Chondrocyte (in vitro differentiated cells): Measurements from ENCODE around the gene ANXA7. TPM values are rescaled to one million over a fixed set of nuclear protein-coding genes. Genes with fewer than 3 reads are reported as not detected.
"Not testable (repeated sequence)": the region's sequence is repeated elsewhere in the genome, so short reads cannot be mapped to it uniquely, and the experiment has no call there.

Experiments used
- DNase-seq: peaks from one replicate; pipeline ENCODE4 v3.0.0; 2021; ENCODE audit warnings: mixed read lengths, low spot score
- H3K27ac Mint-ChIP-seq: one replicate; pipeline ENCODE4 v1.8.0; 2021; ENCODE audit warnings: mild to moderate bottlenecking, moderate library complexity, mixed read lengths; ENCODE audit not compliant: unreplicated experiment
- H3K27me3 Mint-ChIP-seq: 2 replicates; pipeline ENCODE4 v1.8.0; 2021; ENCODE audit warnings: low read depth, mixed read lengths
- H3K36me3 Mint-ChIP-seq: 2 replicates; pipeline ENCODE4 v1.8.0; 2021; ENCODE audit warnings: low read depth, mixed read lengths
- H3K4me1 Mint-ChIP-seq: 2 replicates; pipeline ENCODE4 v1.8.0; 2021; ENCODE audit warnings: low read depth, mild to moderate bottlenecking, mixed read lengths
- H3K4me3 Mint-ChIP-seq: one replicate; pipeline ENCODE4 v1.8.0; 2021; ENCODE audit warnings: mild to moderate bottlenecking, moderate library complexity, mixed read lengths; ENCODE audit not compliant: unreplicated experiment
- H3K9me3 Mint-ChIP-seq: 2 replicates; pipeline ENCODE4 v1.8.0; 2021; ENCODE audit warnings: low read depth, mixed read lengths
- CTCF ChIP-seq: fragments of 200-600 bp; sonication (generic); IDR thresholded peaks from 2 replicates; pipeline ENCODE4 v1.5.0; 2021; ENCODE audit warnings: antibody characterized with exemption, mild to moderate bottlenecking, moderate library complexity
- total RNA-seq: library from RNA; stranded (reverse); gene quantifications from 3 replicates; pipeline ENCODE4 v1.2.1, GENCODE V29; 2021

Gene ANXA7
- total RNA-seq, 1 donor from 2014 or later, result 93.5 TPM

- Mint-ChIP-seq H3K27me3 (peaks cover 2% of the 10 kb centered on the region), H3K4me3 (no peak overlapping the region), H3K27ac (no peak overlapping the region), H3K4me1 (no peaks in the 10 kb centered on the region), H3K36me3 (no peaks in the 10 kb centered on the region), H3K9me3 (no peaks in the 10 kb centered on the region)
- no peak for DNase-seq
- no peak for TF ChIP-seq CTCF
Observed at GRCh38 chr10:73340121-73340520, 73.7 kb downstream of the ANXA7 start.

- no peak for DNase-seq
- Mint-ChIP-seq H3K4me1 (no peaks in the 10 kb centered on the region), H3K27me3 (peaks cover 2% of the 10 kb centered on the region), H3K36me3 (no peaks in the 10 kb centered on the region), H3K4me3 (no peak overlapping the region), H3K27ac (no peak overlapping the region), H3K9me3 (no peaks in the 10 kb centered on the region)
- TF ChIP-seq CTCF, result no peak
Observed at GRCh38 chr10:73339436-73339835, 74.4 kb downstream of the ANXA7 start.

- no peak for DNase-seq
- Mint-ChIP-seq H3K4me3 (no peak overlapping the region), H3K36me3 (no peaks in the 10 kb centered on the region), H3K27me3 (peaks cover 6% of the 10 kb centered on the region), H3K27ac (no peak overlapping the region), H3K4me1 (no peaks in the 10 kb centered on the region), H3K9me3 (no peaks in the 10 kb centered on the region)
- TF ChIP-seq CTCF, result no peak
Observed at GRCh38 chr10:73338801-73339368, 75.0 kb downstream of the ANXA7 start.

- Mint-ChIP-seq H3K27me3 (peaks cover 29% of the 10 kb centered on the region), H3K9me3 (no peaks in the 10 kb centered on the region), H3K4me1 (no peaks in the 10 kb centered on the region), H3K4me3 (no peak overlapping the region), H3K36me3 (peaks cover 1% of the 10 kb centered on the region), H3K27ac (no peak overlapping the region)
- no peak for TF ChIP-seq CTCF
- no peak for DNase-seq
Observed at GRCh38 chr10:73333202-73333601, 80.7 kb downstream of the ANXA7 start.

GRCh38 chr10:73332379-73332778, 81.5 kb downstream of the ANXA7 start:
- peaks cover 29% of the 10 kb centered on the region for H3K27me3 Mint-ChIP-seq
- no peak overlapping the region for H3K4me3 Mint-ChIP-seq
- no peak overlapping the region for H3K27ac Mint-ChIP-seq
- no peaks in the 10 kb centered on the region for H3K4me1 Mint-ChIP-seq
- peaks cover 2% of the 10 kb centered on the region for H3K9me3 Mint-ChIP-seq
- DNase-seq, result no peak
- H3K36me3 Mint-ChIP-seq, result peaks cover 3% of the 10 kb centered on the region
- no peak for TF ChIP-seq CTCF

- H3K36me3 Mint-ChIP-seq, DNase-seq, H3K4me3 Mint-ChIP-seq, H3K4me1 Mint-ChIP-seq, H3K27ac Mint-ChIP-seq, H3K9me3 Mint-ChIP-seq: not testable (repeated sequence)
- H3K27me3 Mint-ChIP-seq, result peaks cover 26% of the 10 kb centered on the region
Observed at GRCh38 chr10:73328523-73328922, 85.3 kb downstream of the ANXA7 start.

GRCh38 chr10:73325290-73325689, 88.6 kb downstream of the ANXA7 start:
- H3K9me3 Mint-ChIP-seq, H3K27me3 Mint-ChIP-seq, H3K4me1 Mint-ChIP-seq, H3K27ac Mint-ChIP-seq, DNase-seq, H3K4me3 Mint-ChIP-seq, H3K36me3 Mint-ChIP-seq: not testable (repeated sequence)
